Keratinocyte (primary cell): ENCODE measurements around the gene SH3BGRL3.

ENCODE experiments used
- CTCF ChIP-seq, 3 experiments: IDR thresholded peaks in 1 of 3; conservative IDR thresholded peaks in 1 of 3; optimal IDR thresholded peaks in 1 of 3; 2 replicates in 2 of 3; 3 replicates in 1 of 3; pipeline versions ENCODE3 to v1.5.1; 2011; ENCODE audit warnings: low read length in 3 of 3, mild to moderate bottlenecking in 3 of 3, moderate library complexity in 2 of 3, control low read depth in 1 of 3, inconsistent platforms in 1 of 3; ENCODE audit not compliant: insufficient read depth in 2 of 3; ENCODE audit errors: extremely low read depth in 1 of 3
- EZH2 ChIP-seq: IDR thresholded peaks from one replicate; pipeline ENCODE4 v1.6.1; 2012; ENCODE audit warnings: inconsistent platforms, mild to moderate bottlenecking, low read length, moderate library complexity

- TF ChIP-seq CTCF (optimal IDR thresholded peaks at IDR 0.05 in 1 of 3, IDR thresholded peaks at IDR 0.05 in 1 of 3, conservative IDR thresholded peaks at IDR 0.05 in 1 of 3; ENCODE audit: extremely low read depth in 1 of 3, insufficient read depth in 2 of 3, low read length in 3 of 3) (no peak), EZH2 (no peak)
Observed at GRCh38 chr1:26283871-26284596, 4.1 kb downstream of the SH3BGRL3 start.
